Measurements from ENCODE around the gene RBM24.

- TF ChIP-seq CTCF (IDR thresholded peaks at IDR 0.05; ENCODE audit: low read depth, low read length) (no peak), POLR2A (IDR thresholded peaks at IDR 0.05; ENCODE audit: extremely low read depth, insufficient read length) (no peak), MYC (IDR thresholded peaks at IDR 0.05; ENCODE audit: low read depth, low read length) (no peak)
These were observed 8.5 kb downstream of the RBM24 start for GRCh38 chr6:17289630-17290061.
